KOPT-K1 (cell line): Measurements from ENCODE around the gene FHIT.

Experiments used
- H3K27ac ChIP-seq: fragments of 200-600 bp; sonication (generic); 2 replicates; pipeline ENCODE4 v1.5.1; 2016; ENCODE audit warnings: antibody characterized with exemption, mild to moderate bottlenecking, low read depth, low read length; ENCODE audit not compliant: poor library complexity, severe bottlenecking
- H3K36me3 ChIP-seq: fragments of 200-600 bp; sonication (generic); 2 replicates; pipeline ENCODE4 v1.5.1; 2017; ENCODE audit warnings: antibody characterized with exemption, mild to moderate bottlenecking, low read length, moderate library complexity; ENCODE audit not compliant: insufficient read depth
- H3K9me3 ChIP-seq: fragments of 200-600 bp; sonication (generic); 2 replicates; pipeline ENCODE4 v1.5.1; 2017; ENCODE audit warnings: antibody characterized with exemption, low read length, mild to moderate bottlenecking; ENCODE audit not compliant: insufficient read depth, poor library complexity, severe bottlenecking

The FHIT gene

GRCh38 chr3:60448696-60449095, 802.6 kb downstream of the FHIT start:
- Histone ChIP-seq H3K36me3 (no peaks in the 10 kb centered on the region), H3K9me3 (peaks cover 5% of the 10 kb centered on the region), H3K27ac (no peak overlapping the region)

GRCh38 chr3:60445446-60445845, 805.8 kb downstream of the FHIT start:
- H3K36me3 ChIP-seq, result no peaks in the 10 kb centered on the region
- H3K27ac ChIP-seq, result no peak overlapping the region
- peaks cover 5% of the 10 kb centered on the region for H3K9me3 ChIP-seq

- Histone ChIP-seq H3K9me3 (peaks cover 5% of the 10 kb centered on the region), H3K27ac (no peak overlapping the region), H3K36me3 (no peaks in the 10 kb centered on the region)
Measured at GRCh38 chr3:60444898-60445437, 806.3 kb downstream of the FHIT start.

- no peaks in the 10 kb centered on the region for H3K9me3 ChIP-seq
- H3K27ac ChIP-seq, result no peak overlapping the region
- no peaks in the 10 kb centered on the region for H3K36me3 ChIP-seq
Measured at GRCh38 chr3:60440869-60441268, 810.4 kb downstream of the FHIT start.

- Histone ChIP-seq H3K27ac (no peak overlapping the region), H3K9me3 (no peaks in the 10 kb centered on the region), H3K36me3 (no peaks in the 10 kb centered on the region)
Measured at GRCh38 chr3:60435941-60436650, 815.2 kb downstream of the FHIT start.

- no peak overlapping the region for H3K27ac ChIP-seq
- no peaks in the 10 kb centered on the region for H3K36me3 ChIP-seq
- H3K9me3 ChIP-seq, result no peaks in the 10 kb centered on the region
Measured at GRCh38 chr3:60434950-60435349, 816.3 kb downstream of the FHIT start.

GRCh38 chr3:60434323-60434722, 816.9 kb downstream of the FHIT start:
- H3K36me3 ChIP-seq, result no peaks in the 10 kb centered on the region
- no peaks in the 10 kb centered on the region for H3K9me3 ChIP-seq
- H3K27ac ChIP-seq, result no peak overlapping the region

- Histone ChIP-seq H3K27ac (no peak overlapping the region), H3K9me3 (no peaks in the 10 kb centered on the region), H3K36me3 (no peaks in the 10 kb centered on the region)
Measured at GRCh38 chr3:60431599-60431958, 819.7 kb downstream of the FHIT start.

- H3K9me3 ChIP-seq, result no peaks in the 10 kb centered on the region
- no peak overlapping the region for H3K27ac ChIP-seq
- no peaks in the 10 kb centered on the region for H3K36me3 ChIP-seq
Measured at GRCh38 chr3:60430205-60430604, 821.0 kb downstream of the FHIT start.

- H3K9me3 ChIP-seq, result no peaks in the 10 kb centered on the region
- no peak overlapping the region for H3K27ac ChIP-seq
- no peaks in the 10 kb centered on the region for H3K36me3 ChIP-seq
Measured at GRCh38 chr3:60427109-60427508, 824.1 kb downstream of the FHIT start.

- no peaks in the 10 kb centered on the region for H3K36me3 ChIP-seq
- H3K27ac ChIP-seq, result no peak overlapping the region
- no peaks in the 10 kb centered on the region for H3K9me3 ChIP-seq
Measured at GRCh38 chr3:60424942-60425341, 826.3 kb downstream of the FHIT start.

GRCh38 chr3:60424034-60424433, 827.2 kb downstream of the FHIT start:
- Histone ChIP-seq H3K36me3 (no peaks in the 10 kb centered on the region), H3K9me3 (no peaks in the 10 kb centered on the region), H3K27ac (no peak overlapping the region)

- no peak overlapping the region for H3K27ac ChIP-seq
Measured at GRCh38 chr3:60423556-60423955, 827.7 kb downstream of the FHIT start.

GRCh38 chr3:60421749-60422446, 829.4 kb downstream of the FHIT start:
- H3K27ac ChIP-seq, result no peak overlapping the region
- H3K36me3 ChIP-seq, result no peaks in the 10 kb centered on the region
- H3K9me3 ChIP-seq, result no peaks in the 10 kb centered on the region

More at GRCh38 chr3:60423556-60423955, 827.7 kb downstream of the FHIT start:
- H3K36me3 ChIP-seq, result no peaks in the 10 kb centered on the region
- no peaks in the 10 kb centered on the region for H3K9me3 ChIP-seq

GRCh38 chr3:60417576-60417975, 833.7 kb downstream of the FHIT start:
- Histone ChIP-seq H3K36me3 (no peaks in the 10 kb centered on the region), H3K9me3 (peaks cover 3% of the 10 kb centered on the region), H3K27ac (no peak overlapping the region)

- Histone ChIP-seq H3K27ac (no peak overlapping the region), H3K36me3 (no peaks in the 10 kb centered on the region), H3K9me3 (peaks cover 6% of the 10 kb centered on the region)
Measured at GRCh38 chr3:60414011-60414410, 837.2 kb downstream of the FHIT start.
